BLaER1 treated with 17β-estradiol and CSF1 and Interleukin-3, amounts not matched to agents 10 nM and 100 nM (cell line): ENCODE data around the gene FAM120AOS.
A peak's percentile ranks its signal among the peaks of the same experiment; 100 is the strongest.

Experiments
- H3K27ac ChIP-seq, 11 experiments: shearing (Covaris generic); formaldehyde crosslinking; 2 replicates each; pipeline ENCODE4 v1.8.1; 2022
- H3K27me3 ChIP-seq, 11 experiments: shearing (Covaris generic); formaldehyde crosslinking; 2 replicates each; pipeline ENCODE4 v1.8.1; 2022
- H3K36me3 ChIP-seq, 11 experiments: shearing (Covaris generic); formaldehyde crosslinking; 2 replicates each; pipeline ENCODE4 v1.8.1; 2022
- H3K4me1 ChIP-seq, 10 experiments: shearing (Covaris generic); formaldehyde crosslinking; 2 replicates each; pipeline ENCODE4 v1.8.1; 2022
- H3K4me2 ChIP-seq, 11 experiments: shearing (Covaris generic); formaldehyde crosslinking; 2 replicates each; pipeline ENCODE4 v1.8.1; 2022
- H3K4me3 ChIP-seq, 10 experiments: shearing (Covaris generic); formaldehyde crosslinking; 2 replicates each; pipeline ENCODE4 v1.8.1; 2022
- H3K9ac ChIP-seq, 11 experiments: shearing (Covaris generic); formaldehyde crosslinking; 2 replicates each; pipeline ENCODE4 v1.8.1; 2022
- H3K9me3 ChIP-seq, 11 experiments: shearing (Covaris generic); formaldehyde crosslinking; replicated peaks in 1 of 11; 2 replicates each; pipeline ENCODE4 v1.8.1; 2022
- H4K20me1 ChIP-seq, 11 experiments: shearing (Covaris generic); formaldehyde crosslinking; 2 replicates each; pipeline ENCODE4 v1.8.1; 2022
- Cebpa-rat ChIP-seq, 11 experiments: shearing (Covaris generic); IDR thresholded peaks; 2 replicates each; pipeline ENCODE4 v1.8.1; 2022

The FAM120AOS gene

DNA sequence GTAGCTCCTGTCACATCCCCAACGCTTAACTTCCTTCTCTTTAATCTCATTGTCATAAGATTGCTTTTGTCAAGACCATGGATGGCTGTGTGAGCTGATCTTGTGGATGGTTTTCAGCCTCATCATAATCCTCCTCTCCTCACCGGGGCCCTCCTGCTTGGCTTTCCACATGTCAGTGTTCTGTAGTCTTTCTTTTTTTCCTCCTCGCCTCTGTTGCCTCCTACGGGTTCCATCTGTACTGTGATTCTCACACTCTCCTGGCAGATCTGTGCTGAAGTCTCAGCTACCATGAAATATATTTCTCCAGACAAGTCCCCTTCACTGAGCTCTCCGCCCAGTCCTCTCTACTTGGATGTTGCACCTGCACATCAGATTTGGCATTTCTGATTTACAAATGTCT, 34.9 kb upstream of the FAM120AOS start:
- no peak overlapping the region for H3K9ac ChIP-seq
- no peak overlapping the region for H3K27ac ChIP-seq
- no peak for TF ChIP-seq Cebpa-rat (IDR thresholded peaks at IDR 0.05)
- H3K36me3 ChIP-seq, result peaks cover 84 to 100% (median 97%) of the 10 kb centered on the region in 11 experiments
- H3K4me2 ChIP-seq, result peak overlapping the region in 6 of 11 experiments; percentile 14 to 58 (median 35); a peak in 9 of 22 replicates
- peaks cover 0 to 10% (median 0%) of the 10 kb centered on the region in 11 experiments; a peak in 1 of 22 replicates for H3K9me3 ChIP-seq
- no peak overlapping the region for H3K4me3 ChIP-seq
- H3K27me3 ChIP-seq, result no peaks in the 10 kb centered on the region
- peaks cover 15 to 81% (median 47%) of the 10 kb centered on the region in 11 experiments; a peak in 17 of 22 replicates for H4K20me1 ChIP-seq
- H3K4me1 ChIP-seq, result peaks cover 0 to 43% (median 9%) of the 10 kb centered on the region in 10 experiments; a peak in 10 of 20 replicates

- peaks cover 20 to 80% (median 55%) of the 10 kb centered on the region in 11 experiments; a peak in 19 of 22 replicates for H4K20me1 ChIP-seq
- no peak for TF ChIP-seq Cebpa-rat (IDR thresholded peaks at IDR 0.05)
- no peak overlapping the region for H3K4me3 ChIP-seq
- H3K36me3 ChIP-seq, result peaks cover 90 to 100% (median 97%) of the 10 kb centered on the region in 11 experiments
- H3K9me3 ChIP-seq, result peaks cover 0 to 10% (median 0%) of the 10 kb centered on the region in 11 experiments; a peak in 1 of 22 replicates
- H3K4me1 ChIP-seq, result peaks cover 0 to 43% (median 9%) of the 10 kb centered on the region in 10 experiments; a peak in 10 of 20 replicates
- H3K27me3 ChIP-seq, result no peaks in the 10 kb centered on the region
- peak overlapping the region in 5 of 11 experiments; percentile 18 to 62 (median 37); a peak in 6 of 22 replicates for H3K27ac ChIP-seq
- H3K9ac ChIP-seq, result no peak overlapping the region
- H3K4me2 ChIP-seq, result peak overlapping the region in 2 of 11 experiments; percentile 8 to 17; a peak in 1 of 22 replicates
Measured at GRCh38 chr9:93486268-93486667, 32.9 kb upstream of the FAM120AOS start.

GRCh38 chr9:93483497-93483896, 30.1 kb upstream of the FAM120AOS start:
- Histone ChIP-seq H3K4me3 (no peak overlapping the region), H3K36me3 (peaks cover 86 to 100% (median 93%) of the 10 kb centered on the region in 11 experiments), H3K9me3 (peaks cover 0 to 10% (median 0%) of the 10 kb centered on the region in 11 experiments; a peak in 1 of 22 replicates), H3K9ac (no peak overlapping the region), H3K27ac (no peak overlapping the region), H4K20me1 (peaks cover 31 to 80% (median 58%) of the 10 kb centered on the region in 11 experiments; a peak in 21 of 22 replicates), H3K4me1 (peaks cover 0 to 25% (median 8%) of the 10 kb centered on the region in 10 experiments; a peak in 13 of 20 replicates), H3K4me2 (no peak overlapping the region), H3K27me3 (no peaks in the 10 kb centered on the region)
- TF ChIP-seq Cebpa-rat (IDR thresholded peaks at IDR 0.05), result no peak

- Histone ChIP-seq H3K4me2 (no peak overlapping the region), H3K4me3 (no peak overlapping the region), H3K9me3 (peaks cover 0 to 10% (median 0%) of the 10 kb centered on the region in 11 experiments; a peak in 1 of 22 replicates), H3K9ac (no peak overlapping the region), H3K4me1 (peaks cover 0 to 6% (median 4%) of the 10 kb centered on the region in 10 experiments; a peak in 6 of 20 replicates), H3K36me3 (peaks cover 89 to 100% (median 93%) of the 10 kb centered on the region in 11 experiments), H3K27me3 (no peaks in the 10 kb centered on the region), H4K20me1 (peaks cover 45 to 91% (median 73%) of the 10 kb centered on the region in 11 experiments; a peak in 21 of 22 replicates), H3K27ac (no peak overlapping the region)
- TF ChIP-seq Cebpa-rat (IDR thresholded peaks at IDR 0.05), result no peak
Measured at GRCh38 chr9:93480728-93481324, 27.4 kb upstream of the FAM120AOS start.

DNA sequence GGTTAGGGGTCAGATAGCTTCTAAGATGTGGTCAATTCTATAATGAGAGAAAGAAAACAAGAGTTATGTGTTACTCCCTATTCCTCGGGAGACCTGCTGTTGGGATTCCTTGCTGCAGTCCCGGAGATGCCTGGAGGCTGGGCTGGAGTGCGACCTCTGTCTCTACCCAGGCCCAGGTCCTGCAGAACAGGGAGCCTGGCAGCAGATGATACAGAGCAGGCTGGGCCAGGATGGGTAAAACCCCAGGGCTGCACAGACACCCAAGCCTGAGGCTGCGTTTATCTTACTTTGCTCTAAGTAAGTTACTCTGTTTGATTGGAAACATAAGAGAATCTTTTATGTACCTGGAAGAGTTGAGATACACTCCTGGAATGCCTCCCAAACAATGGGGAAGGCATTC, 26.9 kb upstream of the FAM120AOS start:
- no peak overlapping the region for H3K9ac ChIP-seq
- H3K4me3 ChIP-seq, result no peak overlapping the region
- no peak overlapping the region for H3K27ac ChIP-seq
- no peaks in the 10 kb centered on the region for H3K27me3 ChIP-seq
- H3K4me2 ChIP-seq, result no peak overlapping the region
- peaks cover 0 to 6% (median 0%) of the 10 kb centered on the region in 11 experiments; a peak in 1 of 22 replicates for H3K9me3 ChIP-seq
- H3K36me3 ChIP-seq, result peaks cover 88 to 100% (median 92%) of the 10 kb centered on the region in 11 experiments
- TF ChIP-seq Cebpa-rat (IDR thresholded peaks at IDR 0.05), result no peak
- peaks cover 0 to 6% (median 0%) of the 10 kb centered on the region in 10 experiments; a peak in 4 of 20 replicates for H3K4me1 ChIP-seq
- peaks cover 45 to 92% (median 72%) of the 10 kb centered on the region in 11 experiments; a peak in 21 of 22 replicates for H4K20me1 ChIP-seq

GRCh38 chr9:93479726-93480125, 26.3 kb upstream of the FAM120AOS start:
- TF ChIP-seq Cebpa-rat (IDR thresholded peaks at IDR 0.05), result no peak
- H3K4me3 ChIP-seq, result no peak overlapping the region
- H3K27ac ChIP-seq, result no peak overlapping the region
- H3K4me2 ChIP-seq, result no peak overlapping the region
- H3K36me3 ChIP-seq, result peaks cover 88 to 100% (median 92%) of the 10 kb centered on the region in 11 experiments
- H3K9me3 ChIP-seq, result peaks cover 0 to 5% (median 0%) of the 10 kb centered on the region in 11 experiments; a peak in 1 of 22 replicates
- peaks cover 0 to 6% (median 0%) of the 10 kb centered on the region in 10 experiments; a peak in 3 of 20 replicates for H3K4me1 ChIP-seq
- H3K9ac ChIP-seq, result no peak overlapping the region
- no peaks in the 10 kb centered on the region for H3K27me3 ChIP-seq
- H4K20me1 ChIP-seq, result peaks cover 43 to 92% (median 77%) of the 10 kb centered on the region in 11 experiments; a peak in 21 of 22 replicates

DNA sequence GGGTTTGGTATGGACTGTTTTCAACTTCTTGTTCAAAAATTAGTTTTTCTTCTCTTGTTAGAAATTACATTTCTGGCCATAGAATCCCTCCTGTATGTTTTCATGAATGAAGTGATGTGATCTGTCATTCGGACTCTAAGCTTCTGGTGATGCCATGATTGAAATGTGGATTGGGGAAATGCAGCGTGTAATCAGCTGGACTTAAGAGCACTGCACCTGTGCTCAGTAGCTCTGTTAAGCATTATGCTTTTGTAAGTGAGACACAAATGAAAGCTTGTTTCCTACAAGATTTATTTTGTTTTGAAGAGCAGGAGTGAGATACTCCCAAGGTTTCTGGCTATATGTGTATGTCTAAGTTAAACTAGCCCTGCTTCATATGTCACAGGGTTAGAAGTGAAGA, 24.0 kb upstream of the FAM120AOS start:
- no peak for TF ChIP-seq Cebpa-rat (IDR thresholded peaks at IDR 0.05)
- no peak overlapping the region for H3K4me3 ChIP-seq
- H3K27ac ChIP-seq, result no peak overlapping the region
- no peaks in the 10 kb centered on the region for H3K9me3 ChIP-seq
- peaks cover 87 to 100% (median 93%) of the 10 kb centered on the region in 11 experiments for H3K36me3 ChIP-seq
- H3K4me1 ChIP-seq, result peaks cover 0 to 6% (median 0%) of the 10 kb centered on the region in 10 experiments; a peak in 3 of 20 replicates
- no peak overlapping the region for H3K9ac ChIP-seq
- no peak overlapping the region for H3K4me2 ChIP-seq
- H3K27me3 ChIP-seq, result no peaks in the 10 kb centered on the region
- H4K20me1 ChIP-seq, result peaks cover 38 to 96% (median 75%) of the 10 kb centered on the region in 11 experiments; a peak in 21 of 22 replicates

DNA sequence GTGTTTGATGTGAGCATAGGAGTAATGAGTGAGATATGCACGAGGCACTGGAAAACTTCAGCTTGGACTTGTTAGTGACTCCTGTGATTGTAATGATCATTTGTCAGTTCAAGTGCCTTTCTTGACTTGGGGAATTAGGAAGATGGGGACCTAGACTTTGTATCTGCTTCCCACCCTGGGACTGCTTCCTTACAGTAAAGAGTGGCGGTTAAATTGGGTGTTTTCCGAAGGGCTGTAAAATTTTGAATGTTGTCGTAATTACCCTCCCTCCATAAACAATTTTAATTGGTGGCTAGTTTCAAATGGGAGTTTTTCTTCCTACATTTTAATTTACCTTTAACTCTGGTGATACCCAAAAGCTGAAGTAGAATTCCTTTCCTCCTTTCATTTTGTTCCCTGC, 23.5 kb upstream of the FAM120AOS start:
- Histone ChIP-seq H3K4me1 (peaks cover 0 to 6% (median 0%) of the 10 kb centered on the region in 10 experiments; a peak in 3 of 20 replicates), H3K4me3 (no peak overlapping the region), H3K27ac (no peak overlapping the region), H3K9ac (no peak overlapping the region), H4K20me1 (peaks cover 33 to 96% (median 70%) of the 10 kb centered on the region in 11 experiments; a peak in 21 of 22 replicates), H3K36me3 (peaks cover 87 to 100% (median 93%) of the 10 kb centered on the region in 11 experiments), H3K9me3 (no peaks in the 10 kb centered on the region), H3K4me2 (no peak overlapping the region), H3K27me3 (no peaks in the 10 kb centered on the region)
- no peak for TF ChIP-seq Cebpa-rat (IDR thresholded peaks at IDR 0.05)

GRCh38 chr9:93475856-93476255, 22.5 kb upstream of the FAM120AOS start:
- Histone ChIP-seq H3K27me3 (no peaks in the 10 kb centered on the region), H3K27ac (no peak overlapping the region), H3K4me3 (no peak overlapping the region), H3K9me3 (no peaks in the 10 kb centered on the region), H4K20me1 (peaks cover 23 to 95% (median 65%) of the 10 kb centered on the region in 11 experiments; a peak in 21 of 22 replicates), H3K4me2 (no peak overlapping the region), H3K4me1 (peaks cover 0 to 6% (median 0%) of the 10 kb centered on the region in 10 experiments; a peak in 5 of 20 replicates), H3K36me3 (peaks cover 86 to 100% (median 94%) of the 10 kb centered on the region in 11 experiments), H3K9ac (no peak overlapping the region)
- TF ChIP-seq Cebpa-rat (IDR thresholded peaks at IDR 0.05), result no peak
